ENCODE results near the gene HOXB13. TPM values are rescaled to one million over a fixed set of nuclear protein-coding genes. Genes with fewer than 3 reads are reported as not detected.

The HOXB13 gene
- not detected in 2 replicates for total RNA-seq

GRCh38 chr17:48728232-48729231 is at the start of gene HOXB13:
TSS of gene HOXB13 (minus strand) at chr17:48728750. CDS start at chr17:48728593, 157 bp downstream.

GRCh38 chr17:48722915-48723422 is 5.6 kb downstream of the HOXB13 start, which contains the start of gene PRAC2:
TSS of gene PRAC2 (plus strand) at chr17:48723185. CDS start at chr17:48724411, 1,226 bp downstream.

GRCh38 chr17:48722201-48722907 is 6.2 kb downstream of the HOXB13 start, which contains the start of gene PRAC1:
TSS of gene PRAC1 (minus strand) at chr17:48722518. CDS start at chr17:48722392, 126 bp downstream.

Other genes with a start within 250 kb of the HOXB13 start
- gene HOXB1, start 197.7 kb downstream of the HOXB13 start, total RNA-seq, result not detected in 2 replicates
- 1.6 and 5.2 TPM in 2 replicates for gene HOXB2, start 183.6 kb downstream of the HOXB13 start, total RNA-seq
- 2.3 and 3.3 TPM in 2 replicates for gene HOXB4, start 150.4 kb downstream of the HOXB13 start, total RNA-seq
- 5.3 and 6.8 TPM in 2 replicates for gene HOXB3, start 138.5 kb downstream of the HOXB13 start, total RNA-seq
- gene HOXB5, start 135.0 kb downstream of the HOXB13 start, total RNA-seq, result 0.25 and 0.32 TPM in 2 replicates
- gene HOXB6, start 123.8 kb downstream of the HOXB13 start, total RNA-seq, result 9.9 and 10.2 TPM in 2 replicates
- gene HOXB7, start 117.7 kb downstream of the HOXB13 start, total RNA-seq, result 6.9 and 14.6 TPM in 2 replicates
- 1.4 and 4.9 TPM in 2 replicates for gene HOXB8, start 113.5 kb downstream of the HOXB13 start, total RNA-seq
- 0.49 and 0.57 TPM in 2 replicates for gene HOXB9, start 102.4 kb downstream of the HOXB13 start, total RNA-seq
- not detected in 2 replicates for gene PRAC1, start 6.2 kb downstream of the HOXB13 start, total RNA-seq
- not detected in 2 replicates for gene PRAC2, start 5.6 kb downstream of the HOXB13 start, total RNA-seq
- 0.06 TPM in 1 of 2 replicates, not detected in the other for gene TTLL6, start 88.5 kb upstream of the HOXB13 start, total RNA-seq
- gene CALCOCO2, start 102.3 kb upstream of the HOXB13 start, total RNA-seq, result 36.9 and 52.0 TPM in 2 replicates
- gene ATP5MC1, start 164.0 kb upstream of the HOXB13 start, total RNA-seq, result 31.0 and 40.2 TPM in 2 replicates
- gene UBE2Z, start 179.7 kb upstream of the HOXB13 start, total RNA-seq, result 44.8 and 81.8 TPM in 2 replicates
- 103 and 105 TPM in 2 replicates for gene SNF8, start 216.1 kb upstream of the HOXB13 start, total RNA-seq
- gene GIP, start 239.8 kb upstream of the HOXB13 start, total RNA-seq, result not detected in 2 replicates